ENCODE measurements around the gene TMA7. TPM values are rescaled to one million over a fixed set of nuclear protein-coding genes. Genes with fewer than 3 reads are reported as not detected.

The TMA7 gene
- total and polyA plus RNA-seq, 9 of the 15 experiments (the other 6 are each of a cell fraction or from before 2014, with no cell fraction given): 209 to 1,003 (median 486) TPM

- TF ChIP-seq ZFP30 (CRISPR knock-in tag; IDR thresholded peaks at IDR 0.05; ENCODE audit: borderline replicate concordance) (no peak), POLR2AphosphoS2 (IDR thresholded peaks at IDR 0.05; ENCODE audit: low read length) (no peak), TBP (optimal IDR thresholded peaks at IDR 0.05; ENCODE audit: low read depth, low read length) (no peak), TSC22D4 (tag; IDR thresholded peaks at IDR 0.05) (no peak), TARDBP (IDR thresholded peaks at IDR 0.05) (no peak), POLR2AphosphoS5 (IDR thresholded peaks at IDR 0.05; ENCODE audit: control insufficient read depth, insufficient read depth, low read depth, low read length) (peak; percentile 67), RB1 (IDR thresholded peaks at IDR 0.05; ENCODE audit: low read depth) (peak; percentile 24; the same call in 1 of the 2 replicates), E2F6 (IDR thresholded peaks at IDR 0.05; ENCODE audit: borderline replicate concordance in 1 of 2, extremely low read depth in 1 of 2, insufficient read depth in 1 of 2, insufficient read length in 1 of 2, low read depth in 1 of 2, low read length in 1 of 2, poor library complexity in 1 of 2, severe bottlenecking in 1 of 2) (peak; percentile 74 to 86), ZNF655 (CRISPR knock-in tag; IDR thresholded peaks at IDR 0.05) (no peak), ZNF764 (CRISPR knock-in tag; IDR thresholded peaks at IDR 0.05; ENCODE audit: low read depth) (no peak), ILK (tag; IDR thresholded peaks at IDR 0.05; ENCODE audit: borderline replicate concordance, low read depth) (no peak), SIN3A (IDR thresholded peaks at IDR 0.05; ENCODE audit: borderline replicate concordance in 2 of 2, control insufficient read depth in 1 of 2, low read depth in 2 of 2, low read length in 2 of 2) (peak; percentile 18 to 39; a peak in 1 of 4 replicates), XRCC4 (IDR thresholded peaks at IDR 0.05; ENCODE audit: extremely low read depth, insufficient read depth, insufficient read length) (no peak), ZNF695 (CRISPR knock-in tag; IDR thresholded peaks at IDR 0.05) (no peak), RAD51 (IDR thresholded peaks at IDR 0.05; ENCODE audit: borderline replicate concordance, low read depth) (peak; percentile 81), THRA (IDR thresholded peaks at IDR 0.05) (no peak), NKRF (IDR thresholded peaks at IDR 0.05; ENCODE audit: borderline replicate concordance) (peak; percentile 40; the same call in 1 of the 2 replicates), ZNF253 (CRISPR knock-in tag; conservative IDR thresholded peaks at IDR 0.05) (no peak), ZNF217 (CRISPR knock-in tag; IDR thresholded peaks at IDR 0.05) (no peak), L3MBTL2 (IDR thresholded peaks at IDR 0.05) (peak; percentile 93), ZNF143 (CRISPR knock-in tag; IDR thresholded peaks at IDR 0.05) (no peak), RBFOX2 (IDR thresholded peaks at IDR 0.05; ENCODE audit: low read depth, low read length) (peak; percentile 95), DIDO1 (tag; IDR thresholded peaks at IDR 0.05; ENCODE audit: low read depth) (no peak)
Measured at GRCh38 chr3:48439820-48440589, at the start of gene TMA7, which contains the start of gene CCDC51 (continued).

Measured in K562 (cell line).